Fibroblast of lung (primary cell): ENCODE results near the gene CYSLTR1.

Experiments
- CTCF ChIP-seq, 2 donors: IDR thresholded peaks in 1 of 2; conservative IDR thresholded peaks in 1 of 2; 1 replicate in 1 of 2; 2 replicates in 1 of 2; pipeline ENCODE4 v1.5.1; 2011 to 2012; ENCODE audit warnings: low read length in 2 of 2, control low read depth in 1 of 2, inconsistent platforms in 1 of 2, low read depth in 1 of 2, mild to moderate bottlenecking in 1 of 2
- EZH2 ChIP-seq: IDR thresholded peaks from 2 replicates; pipeline ENCODE4 v1.5.1; 2012; ENCODE audit warnings: low read length, control low read depth, mild to moderate bottlenecking; ENCODE audit errors: missing control alignments

- TF ChIP-seq CTCF (conservative IDR thresholded peaks at IDR 0.05 in 1 of 2, IDR thresholded peaks at IDR 0.05 in 1 of 2; ENCODE audit: low read depth in 1 of 2, low read length in 2 of 2) (no peak), EZH2 (no peak)
These were observed 43.9 kb downstream of the CYSLTR1 start for GRCh38 chrX:78283511-78283910.
